SK-N-SH (cell line): ENCODE results near the gene LAMA1. TPM values are rescaled to one million over a fixed set of nuclear protein-coding genes. Genes with fewer than 3 reads are reported as not detected.

ENCODE experiments used
- CTCF ChIA-PET: fragments of 300-600, 350-600 bp; formaldehyde crosslinking; extraction: SDS; loops from one replicate; lab custom pipeline; 2021; lab: Yijun Ruan, JAX
- POLR2A ChIA-PET: fragments of 350-600 bp; sonication (Branson Sonifier 250); formaldehyde crosslinking; extraction: SDS; loops from one replicate; lab custom pipeline; 2020; ENCODE audit warnings: antibody characterized with exemption, inconsistent platforms; lab: Yijun Ruan, JAX
- DNase-seq: peaks from one replicate; pipeline ENCODE4 v3.0.0; 2012
- H2AFZ ChIP-seq: fragments of 200-600 bp; sonication (generic); 2 replicates; pipeline ENCODE4 v1.8.1; 2016; ENCODE audit warnings: antibody characterized with exemption, mild to moderate bottlenecking, low read depth
- H3F3A ChIP-seq: fragments of 200-600 bp; sonication (generic); replicated peaks from 2 replicates; pipeline ENCODE3; 2016; ENCODE audit warnings: antibody characterized with exemption, mild to moderate bottlenecking; ENCODE audit not compliant: insufficient read depth
- H3K27ac ChIP-seq, 2 experiments: fragments of 200-500 bp in 1 of 2; fragments of 200-600 bp in 1 of 2; sonication (Bioruptor generic) in 1 of 2; sonication (generic), shearing (Covaris generic) in 1 of 2; 2 replicates each; pipeline versions ENCODE4 v1.5.1 to v1.6.1; 2014 to 2016; ENCODE audit warnings: low read depth in 2 of 2, inconsistent platforms in 1 of 2, low read length in 1 of 2, mild to moderate bottlenecking in 1 of 2, mixed read lengths in 1 of 2
- H3K27me3 ChIP-seq: fragments of 200-600 bp; sonication (generic), shearing (Covaris generic); 2 replicates; pipeline ENCODE4 v1.6.1; 2016; ENCODE audit warnings: mixed run types; ENCODE audit not compliant: insufficient read depth
- H3K36me3 ChIP-seq, 2 experiments: fragments of 200-500 bp in 1 of 2; fragments of 200-600 bp in 1 of 2; sonication (Bioruptor generic) in 1 of 2; sonication (generic) in 1 of 2; replicated peaks in 1 of 2; 2 replicates each; pipeline versions ENCODE3 to v1.5.1; 2014 to 2016; ENCODE audit warnings: low read length in 1 of 2, mild to moderate bottlenecking in 1 of 2; ENCODE audit not compliant: insufficient read depth in 2 of 2, control insufficient read depth in 1 of 2
- H3K4me1 ChIP-seq, 2 experiments: fragments of 200-500 bp in 1 of 2; fragments of 200-600 bp in 1 of 2; sonication (Bioruptor generic) in 1 of 2; sonication (generic), shearing (Covaris generic) in 1 of 2; 2 replicates each; pipeline versions ENCODE4 v1.5.1 to v1.6.1; 2014 to 2016; ENCODE audit warnings: low read depth in 1 of 2, low read length in 1 of 2, mixed run types in 1 of 2; ENCODE audit not compliant: insufficient read depth in 2 of 2, control insufficient read depth in 1 of 2
- H3K4me2 ChIP-seq: fragments of 200-600 bp; sonication (generic), shearing (Covaris generic); 2 replicates; pipeline ENCODE4 v1.6.1; 2017; ENCODE audit warnings: mixed run types
- H3K4me3 ChIP-seq, 2 experiments: fragments of 200-500 bp in 1 of 2; fragments of 200-600 bp in 1 of 2; sonication (Bioruptor generic) in 1 of 2; sonication (generic), shearing (Covaris generic) in 1 of 2; 2 replicates each; pipeline versions ENCODE4 v1.5.1 to v1.8.1; 2014 to 2016; ENCODE audit warnings: low read depth in 2 of 2, inconsistent platforms in 1 of 2, low read length in 1 of 2, mild to moderate bottlenecking in 1 of 2, mixed read lengths in 1 of 2, moderate library complexity in 1 of 2
- H3K79me2 ChIP-seq: fragments of 200-600 bp; sonication (generic); 2 replicates; pipeline ENCODE4 v1.8.1; 2017; ENCODE audit warnings: mild to moderate bottlenecking; ENCODE audit not compliant: insufficient read depth
- H3K9ac ChIP-seq: fragments of 200-600 bp; sonication (generic); 2 replicates; pipeline ENCODE4 v1.6.1; 2017; ENCODE audit warnings: mixed run types
- H3K9me2 ChIP-seq: fragments of 200-600 bp; sonication (generic); 2 replicates; pipeline ENCODE4 v1.6.1; 2017; ENCODE audit warnings: mixed run types
- H3K9me3 ChIP-seq: fragments of 200-600 bp; sonication (generic); 2 replicates; pipeline ENCODE4 v1.6.1; 2017; ENCODE audit warnings: mixed run types, mild to moderate bottlenecking, moderate library complexity
- H4K20me1 ChIP-seq: fragments of 200-600 bp; sonication (generic); 2 replicates; pipeline ENCODE4 v1.6.1; 2017; ENCODE audit warnings: mild to moderate bottlenecking, mixed run types; ENCODE audit not compliant: insufficient read depth
- CHD2 ChIP-seq: fragments of 150-350 bp; IDR thresholded peaks from 2 replicates; pipeline ENCODE4 v1.6.1; 2018; ENCODE audit warnings: low read length; ENCODE audit not compliant: partially characterized antibody
- ELF1 ChIP-seq: IDR thresholded peaks from 2 replicates; pipeline ENCODE4 v1.4.0; 2012
- EZH2phosphoT487 ChIP-seq: fragments of 200-600 bp; sonication (generic); IDR thresholded peaks from 2 replicates; pipeline ENCODE4 v1.6.1; 2017; ENCODE audit warnings: low read depth, mixed run types, mild to moderate bottlenecking, antibody characterized with exemption, moderate library complexity, borderline replicate concordance
- FOSL2 ChIP-seq: IDR thresholded peaks from 2 replicates; pipeline ENCODE4 v1.4.0; 2012; ENCODE audit warnings: low read depth, mild to moderate bottlenecking, moderate library complexity, borderline replicate concordance
- FOXJ3 ChIP-seq: sonication (generic); formaldehyde crosslinking; IDR thresholded peaks from 2 replicates; pipeline ENCODE4 v1.5.1; 2020; ENCODE audit warnings: mild to moderate bottlenecking, missing genetic modification reagents
- FOXM1 ChIP-seq: IDR thresholded peaks from 2 replicates; pipeline ENCODE4 v1.4.0; 2012; ENCODE audit warnings: low read depth, mild to moderate bottlenecking
- GABPA ChIP-seq: IDR thresholded peaks from 2 replicates; pipeline ENCODE4 v1.4.0; 2012; ENCODE audit warnings: low read depth, mild to moderate bottlenecking
- GATA2 ChIP-seq: sonication (generic); formaldehyde crosslinking; IDR thresholded peaks from 2 replicates; pipeline ENCODE4 v1.5.0; 2020; ENCODE audit warnings: mild to moderate bottlenecking, missing genetic modification reagents
- MXI1 ChIP-seq: IDR thresholded peaks from 2 replicates; pipeline ENCODE4 v1.6.1; 2012; ENCODE audit warnings: mild to moderate bottlenecking, low read depth, low read length, improper control_type of control experiment
- NFIC ChIP-seq: IDR thresholded peaks from 2 replicates; pipeline ENCODE4 v1.4.0; 2012; ENCODE audit warnings: borderline replicate concordance
- NRF1 ChIP-seq: IDR thresholded peaks from 2 replicates; pipeline ENCODE4 v1.6.1; 2012; ENCODE audit warnings: low read depth, mild to moderate bottlenecking, low read length
- RAD21 ChIP-seq: IDR thresholded peaks from 2 replicates; pipeline ENCODE4 v1.6.1; 2012; ENCODE audit warnings: mild to moderate bottlenecking, low read length
- RFX5 ChIP-seq: IDR thresholded peaks from 2 replicates; pipeline ENCODE4 v1.6.1; 2012; ENCODE audit warnings: mild to moderate bottlenecking, improper control_type of control experiment, low read length
- TCF12 ChIP-seq: IDR thresholded peaks from 2 replicates; pipeline ENCODE4 v1.4.0; 2012
- TEAD4 ChIP-seq: IDR thresholded peaks from 2 replicates; pipeline ENCODE4 v1.4.0; 2012; ENCODE audit warnings: mild to moderate bottlenecking, borderline replicate concordance; ENCODE audit not compliant: insufficient read depth
- WGBS: methylation state at CpG from one replicate; pipeline ENCODE4 v1.1.6; 2017; ENCODE audit warnings: low lambda C conversion rate; 5-methylcytosine and 5-hydroxymethylcytosine counted together
- polyA plus RNA-seq, 3 experiments: library from polyadenylated mRNA; depleted of rRNA; stranded (reverse); fragments of >200 nt; gene quantifications; 2 replicates each; pipeline ENCODE4 v1.2.3, GENCODE V29; 2012
- TF ChIP-seq, protein P1 (sequence below): IDR thresholded peaks from 2 replicates; pipeline ENCODE4 v1.6.1; 2012; ENCODE audit warnings: mild to moderate bottlenecking, low read depth, low read length, moderate library complexity
- TF ChIP-seq, protein P2 (sequence below): IDR thresholded peaks from 2 replicates; pipeline ENCODE4; 2012

Gene LAMA1
- polyA plus RNA-seq, 1 of the 3 experiments (the other 2 are of a cell fraction), result 0.07 TPM

DNA sequence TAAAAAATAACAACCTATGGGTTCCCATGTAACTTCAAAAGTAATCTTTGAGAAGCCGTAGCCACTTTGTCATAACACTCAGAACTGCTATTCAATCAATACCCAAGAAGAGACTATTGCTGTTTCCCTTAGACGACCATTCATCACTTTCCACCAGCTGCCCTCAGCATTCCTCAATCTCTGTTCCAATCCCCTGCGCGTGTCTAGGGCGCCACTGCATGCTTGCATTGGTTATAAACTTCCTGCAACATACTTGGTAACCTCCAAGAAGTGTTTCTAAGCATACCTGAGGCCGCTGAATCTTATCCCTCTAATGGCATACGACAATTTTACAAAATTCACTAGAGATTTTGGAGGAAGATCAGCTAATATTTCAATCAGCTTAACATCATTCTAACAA, 134.2 kb downstream of the LAMA1 start:
- H3K79me2 ChIP-seq, result no peaks in the 10 kb centered on the region
- no peaks in the 10 kb centered on the region for H3K36me3 ChIP-seq
- no peaks in the 10 kb centered on the region for H3F3A ChIP-seq
- H3K4me3 ChIP-seq, result no peak overlapping the region
- no peak for DNase-seq
- H3K9ac ChIP-seq, result no peak overlapping the region
- H4K20me1 ChIP-seq, result no peaks in the 10 kb centered on the region
- no peaks in the 10 kb centered on the region for H3K27me3 ChIP-seq
- H3K27ac ChIP-seq, result no peak overlapping the region
- ChIA-PET POLR2A (no interaction called here), CTCF (interaction anchor here (0.9 kb wide), 1 partner anchor 46 kb away, joined by 3 read pairs; no protein-coding TSS in a partner anchor)
- no peaks in the 10 kb centered on the region for H3K9me3 ChIP-seq
- WGBS, result 44% methylated on average over 7 of the region's 7 CpGs
- H3K4me2 ChIP-seq, result no peak overlapping the region
- no peak overlapping the region for H2AFZ ChIP-seq
- H3K9me2 ChIP-seq, result no peaks in the 10 kb centered on the region
- TF ChIP-seq NRF1 (no peak), NFIC (no peak), GABPA (no peak), TCF12 (no peak), GATA2 (CRISPR knock-in tag) (no peak), TEAD4 (no peak), RFX5 (no peak), RAD21 (no peak), EZH2phosphoT487 (no peak), ELF1 (no peak), FOXM1 (no peak), FOXJ3 (CRISPR knock-in tag) (no peak), FOSL2 (no peak), CHD2 (no peak), MXI1 (no peak)
- TF ChIP-seq, protein P1, sequence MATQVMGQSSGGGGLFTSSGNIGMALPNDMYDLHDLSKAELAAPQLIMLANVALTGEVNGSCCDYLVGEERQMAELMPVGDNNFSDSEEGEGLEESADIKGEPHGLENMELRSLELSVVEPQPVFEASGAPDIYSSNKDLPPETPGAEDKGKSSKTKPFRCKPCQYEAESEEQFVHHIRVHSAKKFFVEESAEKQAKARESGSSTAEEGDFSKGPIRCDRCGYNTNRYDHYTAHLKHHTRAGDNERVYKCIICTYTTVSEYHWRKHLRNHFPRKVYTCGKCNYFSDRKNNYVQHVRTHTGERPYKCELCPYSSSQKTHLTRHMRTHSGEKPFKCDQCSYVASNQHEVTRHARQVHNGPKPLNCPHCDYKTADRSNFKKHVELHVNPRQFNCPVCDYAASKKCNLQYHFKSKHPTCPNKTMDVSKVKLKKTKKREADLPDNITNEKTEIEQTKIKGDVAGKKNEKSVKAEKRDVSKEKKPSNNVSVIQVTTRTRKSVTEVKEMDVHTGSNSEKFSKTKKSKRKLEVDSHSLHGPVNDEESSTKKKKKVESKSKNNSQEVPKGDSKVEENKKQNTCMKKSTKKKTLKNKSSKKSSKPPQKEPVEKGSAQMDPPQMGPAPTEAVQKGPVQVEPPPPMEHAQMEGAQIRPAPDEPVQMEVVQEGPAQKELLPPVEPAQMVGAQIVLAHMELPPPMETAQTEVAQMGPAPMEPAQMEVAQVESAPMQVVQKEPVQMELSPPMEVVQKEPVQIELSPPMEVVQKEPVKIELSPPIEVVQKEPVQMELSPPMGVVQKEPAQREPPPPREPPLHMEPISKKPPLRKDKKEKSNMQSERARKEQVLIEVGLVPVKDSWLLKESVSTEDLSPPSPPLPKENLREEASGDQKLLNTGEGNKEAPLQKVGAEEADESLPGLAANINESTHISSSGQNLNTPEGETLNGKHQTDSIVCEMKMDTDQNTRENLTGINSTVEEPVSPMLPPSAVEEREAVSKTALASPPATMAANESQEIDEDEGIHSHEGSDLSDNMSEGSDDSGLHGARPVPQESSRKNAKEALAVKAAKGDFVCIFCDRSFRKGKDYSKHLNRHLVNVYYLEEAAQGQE, result no peak
- TF ChIP-seq, protein P2, sequence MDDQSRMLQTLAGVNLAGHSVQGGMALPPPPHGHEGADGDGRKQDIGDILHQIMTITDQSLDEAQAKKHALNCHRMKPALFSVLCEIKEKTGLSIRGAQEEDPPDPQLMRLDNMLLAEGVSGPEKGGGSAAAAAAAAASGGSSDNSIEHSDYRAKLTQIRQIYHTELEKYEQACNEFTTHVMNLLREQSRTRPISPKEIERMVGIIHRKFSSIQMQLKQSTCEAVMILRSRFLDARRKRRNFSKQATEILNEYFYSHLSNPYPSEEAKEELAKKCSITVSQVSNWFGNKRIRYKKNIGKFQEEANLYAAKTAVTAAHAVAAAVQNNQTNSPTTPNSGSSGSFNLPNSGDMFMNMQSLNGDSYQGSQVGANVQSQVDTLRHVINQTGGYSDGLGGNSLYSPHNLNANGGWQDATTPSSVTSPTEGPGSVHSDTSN, result no peak
- H3K4me1 ChIP-seq, result peaks cover 0 to 6% of the 10 kb centered on the region in 2 experiments; a peak in 1 of 4 replicates
